Uterus (tissue), 2 donors: Measurements from ENCODE around the gene TM9SF3.

Experiments used
- CTCF ChIP-seq, 4 experiments: fragments of 200-600 bp in 2 of 4; fragments of 450-650 bp in 2 of 4; sonication (generic) in 2 of 4; IDR thresholded peaks; one replicate each; pipeline ENCODE4 v1.5.1; 2016 to 2019; ENCODE audit warnings: antibody characterized with exemption in 4 of 4, mild to moderate bottlenecking in 2 of 4, moderate library complexity in 1 of 4
- POLR2A ChIP-seq, 2 donors: fragments of 450-650 bp; IDR thresholded peaks; one replicate each; pipeline ENCODE4 v1.6.1; 2016; ENCODE audit warnings: antibody characterized with exemption in 2 of 2, mild to moderate bottlenecking in 1 of 2, moderate library complexity in 1 of 2

GRCh38 chr10:96513698-96514561 is 72.9 kb downstream of the TM9SF3 start, which contains the start of gene TLL2:
- TF ChIP-seq CTCF (IDR thresholded peaks at IDR 0.05) (peak; percentile 76 to 83 (median 77)), POLR2A (IDR thresholded peaks at IDR 0.05) (peak in 1 of 2 donors; percentile 50)
